SK-N-MC (cell line): ENCODE results near the gene MBOAT2.

Experiments
- EZH2 ChIP-seq: fragments of 200-600 bp; sonication (generic); IDR thresholded peaks from one replicate; pipeline ENCODE4 v1.6.1; 2017; ENCODE audit warnings: antibody characterized with exemption
- FOXP2 ChIP-seq: optimal IDR thresholded peaks from 2 replicates; pipeline ENCODE3; 2011; ENCODE audit warnings: mild to moderate bottlenecking, moderate library complexity; ENCODE audit not compliant: insufficient read depth; ENCODE audit errors: extremely low read length, control extremely low read depth
- POLR2AphosphoS5 ChIP-seq: IDR thresholded peaks from 2 replicates; pipeline ENCODE4 v1.6.1; 2012; ENCODE audit warnings: mild to moderate bottlenecking, low read depth, low read length, borderline replicate concordance

GRCh38 chr2:8847400-8847799 lies 156.1 kb downstream of the MBOAT2 start:
- TF ChIP-seq EZH2 = no peak
- TF ChIP-seq POLR2AphosphoS5 = no peak
- TF ChIP-seq FOXP2 = no peak
